COLO829 (cell line): Measurements from ENCODE around the gene TAP1.
"Not testable (repeated sequence)": the region's sequence is repeated elsewhere in the genome, so short reads cannot be mapped to it uniquely, and the experiment has no call there.

Experiments used
- DNase-seq: peaks from one replicate; pipeline ENCODE4 v3.0.0; 2012; ENCODE audit warnings: low spot score

Gene TAP1

GRCh38 chr6:32853541-32854375 lies at the start of gene TAP1, which contains the start of gene PSMB9:
Gene TAP1, minus strand, starts transcription at chr6:32853704. Its CDS starts 68 bp downstream, at chr6:32853636.
Gene PSMB9, plus strand, starts transcription at chr6:32854192. Its CDS starts 38 bp downstream, at chr6:32854230.
- peak; percentile 97 for DNase-seq

GRCh38 chr6:32895006-32895345 lies 41.5 kb upstream of the TAP1 start:
- no peak for DNase-seq

GRCh38 chr6:32894085-32895005 lies 40.8 kb upstream of the TAP1 start:
- DNase-seq: peak; percentile 98

GRCh38 chr6:32890831-32891230 lies 37.3 kb upstream of the TAP1 start:
- DNase-seq: no peak

GRCh38 chr6:32889533-32889932 lies 36.0 kb upstream of the TAP1 start:
- no peak for DNase-seq

- no peak for DNase-seq
These were observed 35.1 kb upstream of the TAP1 start for GRCh38 chr6:32888576-32888975.

GRCh38 chr6:32887616-32888015 lies 34.1 kb upstream of the TAP1 start:
- no peak for DNase-seq

- DNase-seq: peak; percentile 87
These were observed 33.3 kb upstream of the TAP1 start for GRCh38 chr6:32886681-32887383.

- DNase-seq: peak; percentile 87
These were observed 32.3 kb upstream of the TAP1 start for GRCh38 chr6:32885698-32886286.

GRCh38 chr6:32883789-32884188 lies 30.3 kb upstream of the TAP1 start:
- peak; percentile 66 for DNase-seq

- no peak for DNase-seq
These were observed 29.4 kb upstream of the TAP1 start for GRCh38 chr6:32882879-32883250.

- DNase-seq: not testable (repeated sequence)
These were observed 27.5 kb upstream of the TAP1 start for GRCh38 chr6:32880962-32881361.

- DNase-seq: no peak
These were observed 26.2 kb upstream of the TAP1 start for GRCh38 chr6:32879691-32880090.

- no peak for DNase-seq
These were observed 23.1 kb upstream of the TAP1 start for GRCh38 chr6:32876603-32877002.

- not testable (repeated sequence) for DNase-seq
These were observed 20.4 kb upstream of the TAP1 start for GRCh38 chr6:32873947-32874346.

GRCh38 chr6:32868257-32868788 lies 14.8 kb upstream of the TAP1 start:
- DNase-seq: no peak

- DNase-seq: no peak
These were observed 14.2 kb upstream of the TAP1 start for GRCh38 chr6:32867554-32868256.

GRCh38 chr6:32867022-32867477 lies 13.5 kb upstream of the TAP1 start:
- no peak for DNase-seq

GRCh38 chr6:32865724-32866443 lies 12.4 kb upstream of the TAP1 start:
- DNase-seq: no peak

GRCh38 chr6:32862725-32863124 lies 9.2 kb upstream of the TAP1 start:
- DNase-seq: no peak
